GM23248 (cell line): ENCODE results near the gene CHRNG. TPM values are rescaled to one million over a fixed set of nuclear protein-coding genes. Genes with fewer than 3 reads are reported as not detected.

ENCODE experiments used
- DNase-seq: peaks from one replicate; pipeline ENCODE4 v3.0.0-alpha.2; 2015
- H2AFZ ChIP-seq: fragments of 200-600 bp; sonication (generic); 2 replicates; pipeline ENCODE4 v1.6.1; 2016; ENCODE audit warnings: antibody characterized with exemption
- H3F3A ChIP-seq: fragments of 200-600 bp; sonication (generic); 2 replicates; pipeline ENCODE4 v1.6.1; 2016; ENCODE audit warnings: mild to moderate bottlenecking, antibody characterized with exemption, mixed run types; ENCODE audit not compliant: insufficient read depth
- H3K27ac ChIP-seq: fragments of 200-600 bp; sonication (generic); 2 replicates; pipeline ENCODE4 v1.5.1; 2016; ENCODE audit warnings: mild to moderate bottlenecking
- H3K27me3 ChIP-seq: fragments of 200-600 bp; sonication (generic); replicated peaks from 2 replicates; pipeline ENCODE4 v1.6.1; 2016; ENCODE audit warnings: mild to moderate bottlenecking; ENCODE audit not compliant: insufficient read depth
- H3K36me3 ChIP-seq: fragments of 200-600 bp; sonication (generic); 2 replicates; pipeline ENCODE4 v1.6.1; 2016; ENCODE audit warnings: low read depth, mild to moderate bottlenecking
- H3K4me1 ChIP-seq: fragments of 200-600 bp; sonication (generic); 2 replicates; pipeline ENCODE4 v1.6.1; 2016; ENCODE audit warnings: mild to moderate bottlenecking; ENCODE audit not compliant: insufficient read depth
- H3K4me2 ChIP-seq: fragments of 200-600 bp; sonication (generic); one replicate; pipeline ENCODE4 v1.6.1; 2016; ENCODE audit warnings: mild to moderate bottlenecking; ENCODE audit not compliant: unreplicated experiment
- H3K4me3 ChIP-seq: fragments of 200-600 bp; sonication (generic); 2 replicates; pipeline ENCODE4 v1.5.1; 2016; ENCODE audit warnings: mild to moderate bottlenecking
- H3K79me2 ChIP-seq: fragments of 200-600 bp; sonication (generic); 2 replicates; pipeline ENCODE4 v1.6.1; 2016; ENCODE audit warnings: mild to moderate bottlenecking; ENCODE audit not compliant: insufficient read depth
- H3K9ac ChIP-seq: fragments of 200-600 bp; sonication (generic); 2 replicates; pipeline ENCODE4 v1.6.1; 2016; ENCODE audit warnings: mild to moderate bottlenecking
- H3K9me2 ChIP-seq: fragments of 200-600 bp; sonication (generic); 2 replicates; pipeline ENCODE4 v1.6.1; 2016; ENCODE audit warnings: mixed run types, mild to moderate bottlenecking, moderate library complexity; ENCODE audit not compliant: insufficient read depth
- H3K9me3 ChIP-seq: fragments of 200-600 bp; sonication (generic); one replicate; pipeline ENCODE4 v1.6.1; 2017; ENCODE audit warnings: low read depth
- H4K20me1 ChIP-seq: fragments of 200-600 bp; sonication (generic); 2 replicates; pipeline ENCODE4 v1.6.0; 2016; ENCODE audit not compliant: insufficient read depth
- EZH2 ChIP-seq: fragments of 200-600 bp; sonication (generic); IDR thresholded peaks from 2 replicates; pipeline ENCODE4 v1.6.1; 2018; ENCODE audit warnings: antibody characterized with exemption, mild to moderate bottlenecking; ENCODE audit not compliant: insufficient read depth, poor library complexity, severe bottlenecking
- EZH2phosphoT487 ChIP-seq: fragments of 200-600 bp; sonication (generic); IDR thresholded peaks from 2 replicates; pipeline ENCODE4 v1.6.1; 2018; ENCODE audit warnings: antibody characterized with exemption, moderate library complexity, mild to moderate bottlenecking, low read depth; ENCODE audit not compliant: insufficient read depth
- WGBS, 2 experiments: methylation state at CpG; one replicate each; pipeline ENCODE4 v1.1.6; 2015 to 2017; ENCODE audit warnings: low lambda C conversion rate in 2 of 2, low coverage in 1 of 2; ENCODE audit errors: missing lambda C conversion rate in 2 of 2; 5-methylcytosine and 5-hydroxymethylcytosine counted together
- in situ Hi-C: fragments of 300-500 bp; cut with MboI; formaldehyde crosslinking; loops from 2 replicates; pipeline ENCODE4 v1.15.0; 2020
- polyA plus RNA-seq: library from polyadenylated mRNA; unstranded; fragments of >200 nt; fragmentation: Nextera tagmentation; extraction: Ambion mirVana; gene quantifications from 2 replicates; pipeline ENCODE4 v1.2.1, GENCODE V29; 2016
- total RNA-seq: library from RNA; depleted of rRNA; stranded (reverse); fragments of >200 nt; shearing (Covaris generic); gene quantifications from 2 replicates; pipeline ENCODE4 v1.2.3, GENCODE V29; 2014

CHRNG gene
- total and polyA plus RNA-seq, 2 experiments from 2014 or later, result not detected

GRCh38 chr2:232562515-232563151, 23.1 kb downstream of the CHRNG start:
- WGBS, 2 experiments, result 91 to 93% methylated on average over 8 of the region's 8 CpGs
- in situ Hi-C loops, result no loop called here

GRCh38 chr2:232563580-232563979, 24.1 kb downstream of the CHRNG start:
- Histone ChIP-seq H3K79me2 (peaks cover 26% of the 10 kb centered on the region), H2AFZ (no peak overlapping the region), H3F3A (peaks cover 30% of the 10 kb centered on the region), H3K27ac (peak overlapping the region; percentile 84), H3K36me3 (peaks cover 30% of the 10 kb centered on the region), H3K27me3 (no peaks in the 10 kb centered on the region), H3K9me3 (no peaks in the 10 kb centered on the region), H3K4me1 (peaks cover 14% of the 10 kb centered on the region), H3K9ac (peak overlapping the region; percentile 52), H4K20me1 (peaks cover 3% of the 10 kb centered on the region; the same call in 1 of the 2 replicates), H3K4me3 (no peak overlapping the region), H3K4me2 (no peak overlapping the region), H3K9me2 (no peaks in the 10 kb centered on the region)
- WGBS, 2 experiments, result 42 to 49% methylated on average over 3 of the region's 3 CpGs
- 0 out of 2 replicates have a peak, but pooled peaks have one; percentile 52 for TF ChIP-seq EZH2phosphoT487
- no peak for TF ChIP-seq EZH2
- DNase-seq, result peak; percentile 84
- in situ Hi-C loops, result no loop called here

More at GRCh38 chr2:232562515-232563151, 23.1 kb downstream of the CHRNG start:
- Histone ChIP-seq H3K79me2 (peaks cover 35% of the 10 kb centered on the region), H3K27me3 (no peaks in the 10 kb centered on the region), H3F3A (peaks cover 23% of the 10 kb centered on the region), H4K20me1 (peaks cover 3% of the 10 kb centered on the region; the same call in 1 of the 2 replicates), H3K36me3 (peaks cover 33% of the 10 kb centered on the region), H3K9me3 (no peaks in the 10 kb centered on the region), H3K27ac (peak overlapping the region; percentile 84), H2AFZ (no peak overlapping the region), H3K4me2 (no peak overlapping the region), H3K9me2 (no peaks in the 10 kb centered on the region), H3K4me3 (no peak overlapping the region), H3K4me1 (peaks cover 5% of the 10 kb centered on the region), H3K9ac (no peak overlapping the region)
- no peak for DNase-seq
- TF ChIP-seq EZH2phosphoT487, result no peak
- TF ChIP-seq EZH2, result no peak

- no peaks in the 10 kb centered on the region for H3K27me3 ChIP-seq
- H3K79me2 ChIP-seq, result peaks cover 13% of the 10 kb centered on the region; the same call in 1 of the 2 replicates
- TF ChIP-seq EZH2 (no peak), EZH2phosphoT487 (no peak)
- in situ Hi-C loops, result no loop called here
- peaks cover 45% of the 10 kb centered on the region for H3K36me3 ChIP-seq
- H3K9ac ChIP-seq, result peak overlapping the region; percentile 69
- no peaks in the 10 kb centered on the region for H3K9me3 ChIP-seq
- peaks cover 32% of the 10 kb centered on the region for H3F3A ChIP-seq
- no peak overlapping the region for H3K4me3 ChIP-seq
- peak; percentile 35 for DNase-seq
- H3K27ac ChIP-seq, result peak overlapping the region; percentile 95
- H3K4me1 ChIP-seq, result peaks cover 17% of the 10 kb centered on the region
- no peaks in the 10 kb centered on the region for H3K9me2 ChIP-seq
- peak overlapping the region; percentile 22 for H3K4me2 ChIP-seq
- no peak overlapping the region for H2AFZ ChIP-seq
- no peaks in the 10 kb centered on the region; the same call in 1 of the 2 replicates for H4K20me1 ChIP-seq
Measured at GRCh38 chr2:232567721-232568120, 28.2 kb downstream of the CHRNG start.

- H3K9me3 ChIP-seq, result no peaks in the 10 kb centered on the region
- no peaks in the 10 kb centered on the region for H3K9me2 ChIP-seq
- TF ChIP-seq EZH2 (no peak), EZH2phosphoT487 (no peak)
- H4K20me1 ChIP-seq, result no peaks in the 10 kb centered on the region
- DNase-seq, result peak; percentile 98
- no peak overlapping the region for H3K4me3 ChIP-seq
- peaks cover 17% of the 10 kb centered on the region for H3K4me1 ChIP-seq
- peak overlapping the region; percentile 69 for H3K9ac ChIP-seq
- no peaks in the 10 kb centered on the region for H3K27me3 ChIP-seq
- H3K4me2 ChIP-seq, result peak overlapping the region; percentile 22
- H3K36me3 ChIP-seq, result peaks cover 50% of the 10 kb centered on the region
- H3F3A ChIP-seq, result peaks cover 28% of the 10 kb centered on the region
- H3K27ac ChIP-seq, result peak overlapping the region; percentile 95
- H2AFZ ChIP-seq, result no peak overlapping the region
- in situ Hi-C loops, result no loop called here
- peaks cover 13% of the 10 kb centered on the region; the same call in 1 of the 2 replicates for H3K79me2 ChIP-seq
- 11 to 14% methylated on average over 5 of the region's 5 CpGs for WGBS, 2 experiments
Measured at GRCh38 chr2:232568161-232568560, 28.7 kb downstream of the CHRNG start.
